CD4-positive, alpha-beta T cell treated with Interleukin-12 subunit alpha and Interleukin-12 subunit beta, for 1 hour (primary cell): ENCODE measurements around the gene PHOSPHO1.
A peak's percentile ranks its signal among the peaks of the same experiment; 100 is the strongest.
"Not testable (repeated sequence)": the region's sequence is repeated elsewhere in the genome, so short reads cannot be mapped to it uniquely, and the experiment has no call there.

Experiments used
- DNase-seq: peaks from one replicate; pipeline ENCODE4 v3.0.0-alpha.2; 2020

The PHOSPHO1 gene, protein sequence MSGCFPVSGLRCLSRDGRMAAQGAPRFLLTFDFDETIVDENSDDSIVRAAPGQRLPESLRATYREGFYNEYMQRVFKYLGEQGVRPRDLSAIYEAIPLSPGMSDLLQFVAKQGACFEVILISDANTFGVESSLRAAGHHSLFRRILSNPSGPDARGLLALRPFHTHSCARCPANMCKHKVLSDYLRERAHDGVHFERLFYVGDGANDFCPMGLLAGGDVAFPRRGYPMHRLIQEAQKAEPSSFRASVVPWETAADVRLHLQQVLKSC

DNA sequence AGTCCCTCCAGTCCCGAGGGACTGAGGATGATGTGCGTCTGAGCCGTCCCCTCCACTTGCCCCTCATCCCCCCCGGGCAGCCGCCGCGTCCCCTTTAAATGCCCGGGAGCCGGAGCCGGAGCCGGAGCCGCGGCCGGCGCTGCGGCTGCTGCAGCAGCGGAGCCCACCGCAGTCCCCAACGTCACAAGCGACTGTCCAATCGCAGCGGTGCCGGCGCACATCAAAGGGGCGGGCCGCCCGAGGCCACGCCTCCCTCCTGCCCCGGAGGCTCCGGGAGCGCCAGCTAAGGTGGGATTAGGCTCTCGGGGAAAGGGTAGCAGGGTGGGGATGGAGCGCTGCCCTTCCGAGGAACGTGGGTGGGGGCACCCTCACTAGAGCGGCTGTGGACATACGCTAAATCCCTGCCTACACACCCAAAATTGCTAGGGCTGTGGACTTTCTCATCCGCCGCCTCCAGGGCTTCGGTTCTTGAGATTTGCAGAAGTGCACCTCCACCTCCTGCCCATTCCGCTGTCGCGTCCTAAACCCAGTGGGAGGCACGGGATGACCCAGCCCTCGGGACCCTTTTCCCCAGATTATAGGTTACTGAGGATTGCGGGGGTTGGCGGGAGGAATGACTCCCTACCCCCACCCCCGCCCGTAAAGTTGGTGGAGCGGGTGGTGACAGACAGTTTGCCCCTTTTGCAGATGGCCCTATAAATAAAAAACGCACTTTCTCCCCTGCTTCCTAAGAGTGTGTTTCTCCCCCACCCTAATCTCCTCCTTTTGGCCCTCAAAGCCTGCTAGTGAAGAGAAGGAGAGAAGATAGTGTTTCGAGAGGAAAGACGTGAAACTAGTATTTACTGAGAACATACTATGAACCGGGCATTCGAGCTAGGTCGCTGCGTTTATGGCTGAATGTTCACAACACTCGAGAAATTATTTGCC lies at the start of gene PHOSPHO1:
TSS of gene PHOSPHO1 (minus strand) at position 152 of the 927 bp plus-strand sequence. CDS start 4,096 bp downstream, outside the sequence.
- peak; percentile 88 for DNase-seq

DNA sequence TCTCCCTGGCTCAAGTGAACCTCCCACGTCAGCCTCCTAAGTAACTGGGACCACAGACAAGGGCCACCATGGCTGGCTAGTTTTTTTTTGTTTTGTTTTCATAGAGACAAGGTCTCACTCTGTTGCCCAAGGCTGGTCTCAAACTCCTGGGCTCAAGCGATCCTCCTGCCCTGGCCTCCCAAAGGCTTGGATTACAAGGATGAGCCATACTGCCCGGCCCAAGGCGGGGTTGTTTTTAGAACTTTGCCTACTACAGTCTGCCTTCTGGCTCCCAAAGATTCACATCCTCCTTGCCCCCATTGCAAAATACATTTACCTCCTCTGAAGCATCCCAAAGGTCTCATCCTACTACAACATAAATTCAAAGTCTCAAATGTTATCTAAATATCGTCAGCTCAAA lies 49.5 kb upstream of the PHOSPHO1 start:
- no peak for DNase-seq

DNA sequence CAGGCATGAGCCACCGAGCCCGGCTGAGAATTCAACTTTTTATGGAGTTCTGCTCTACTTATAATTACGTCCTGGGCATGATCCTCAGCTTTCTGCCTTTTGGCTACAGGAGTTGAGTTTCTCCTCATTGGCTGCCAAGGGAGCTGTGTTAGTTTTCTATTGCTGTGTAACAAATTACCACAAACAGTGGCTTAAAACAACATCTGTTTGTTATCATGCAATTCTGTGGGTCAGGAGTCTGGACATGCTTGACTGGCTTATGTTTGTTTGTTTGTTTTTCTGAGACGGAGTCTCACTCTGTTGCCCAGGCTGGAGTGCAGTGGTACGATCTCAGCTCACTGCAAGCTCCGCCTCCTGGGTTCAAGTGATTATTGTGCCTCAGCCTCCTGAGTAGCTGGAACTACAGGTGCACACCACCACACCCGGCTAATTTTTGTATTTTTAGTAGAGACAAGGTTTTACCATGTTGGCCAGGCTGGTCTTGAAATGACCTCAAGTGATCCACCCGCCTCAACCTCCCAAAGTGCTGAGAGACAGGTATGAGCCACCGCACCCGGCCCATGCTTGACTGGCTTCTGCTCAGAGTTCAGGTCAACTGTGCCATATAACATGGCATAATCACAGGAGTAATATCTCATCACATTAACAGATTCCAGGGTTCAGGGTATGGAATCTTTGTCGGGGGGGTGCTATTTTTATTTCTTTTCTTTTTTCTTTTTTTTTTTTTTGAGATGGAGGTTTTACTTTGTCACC lies 48.9 kb upstream of the PHOSPHO1 start:
- not testable (repeated sequence) for DNase-seq

DNA sequence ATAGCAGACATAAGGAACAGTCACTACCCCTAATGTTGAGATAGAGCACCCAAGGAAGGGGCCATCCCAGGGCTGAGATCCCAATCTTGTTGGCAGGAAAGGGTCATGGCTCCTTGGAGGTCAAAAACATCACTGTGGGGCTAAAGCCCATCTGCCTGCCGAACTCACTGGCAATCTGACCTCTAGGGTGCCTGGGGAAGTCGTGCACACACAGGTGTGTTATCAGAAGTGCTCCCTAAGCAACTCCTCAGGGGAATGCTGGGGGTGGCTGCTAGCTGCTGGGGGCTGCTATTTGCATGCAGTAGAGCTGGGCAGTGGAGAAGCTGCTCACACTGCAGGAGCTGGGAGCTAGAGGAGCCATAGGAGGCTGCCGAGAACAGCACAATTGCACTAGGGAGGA lies 47.5 kb upstream of the PHOSPHO1 start:
- DNase-seq = no peak

DNA sequence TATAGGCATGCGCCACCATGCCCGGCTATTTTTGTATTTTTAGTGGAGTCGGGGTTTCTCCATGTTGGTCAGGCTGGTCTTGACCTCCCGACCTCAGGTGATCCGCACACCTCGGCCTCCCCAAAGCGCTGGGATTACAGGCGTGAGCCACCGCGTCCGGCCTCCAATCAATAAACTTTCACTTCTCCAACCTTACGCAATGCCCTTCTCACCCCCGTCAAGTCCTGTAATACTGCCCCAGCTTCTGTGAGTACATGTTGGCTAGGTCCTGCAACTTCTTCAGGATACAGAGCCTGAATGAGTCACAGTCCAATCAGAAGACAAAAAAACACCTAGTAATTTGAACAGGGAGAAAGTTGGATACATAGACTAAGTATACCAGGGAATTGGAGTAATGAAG lies 47.1 kb upstream of the PHOSPHO1 start:
- no peak for DNase-seq

DNA sequence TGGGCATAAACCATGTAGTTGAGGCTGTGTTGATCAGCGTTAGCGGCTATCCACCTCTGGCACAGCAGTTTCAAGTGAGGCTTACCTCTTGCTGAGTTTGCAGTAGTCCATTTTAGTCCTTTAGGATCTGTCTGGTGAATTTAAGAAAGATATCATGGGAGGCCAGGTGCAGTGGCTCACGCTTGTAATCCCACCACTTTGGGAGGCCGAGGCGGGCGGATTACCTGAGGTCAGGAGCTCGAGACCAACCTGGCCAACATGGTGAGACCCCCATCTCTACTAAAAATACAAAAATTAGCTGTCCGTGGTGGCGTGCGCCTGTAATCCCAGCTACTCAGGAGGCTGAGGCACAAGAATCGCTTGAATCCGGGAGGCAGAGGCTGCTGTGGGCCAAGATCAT lies 45.4 kb upstream of the PHOSPHO1 start:
- not testable (repeated sequence) for DNase-seq

DNA sequence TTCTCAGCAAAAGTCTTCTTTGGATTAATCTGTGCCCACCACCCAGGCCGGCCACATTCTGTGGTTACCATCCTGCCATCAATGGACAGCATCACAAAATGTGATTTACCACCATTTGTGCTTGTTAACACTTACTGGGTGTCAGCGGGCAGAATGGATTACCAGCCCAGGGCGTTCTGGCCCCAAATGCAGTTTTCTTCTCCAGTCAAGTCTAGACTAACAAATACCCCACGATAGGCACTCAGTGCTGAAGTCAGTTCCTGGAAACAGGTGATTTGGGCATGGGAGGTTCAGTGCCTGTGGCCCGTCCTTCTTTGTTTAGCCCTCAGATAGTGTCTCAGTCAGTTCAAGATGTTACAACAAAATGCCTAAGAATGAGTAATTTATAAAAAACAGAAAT lies 38.8 kb upstream of the PHOSPHO1 start:
- DNase-seq = no peak

DNA sequence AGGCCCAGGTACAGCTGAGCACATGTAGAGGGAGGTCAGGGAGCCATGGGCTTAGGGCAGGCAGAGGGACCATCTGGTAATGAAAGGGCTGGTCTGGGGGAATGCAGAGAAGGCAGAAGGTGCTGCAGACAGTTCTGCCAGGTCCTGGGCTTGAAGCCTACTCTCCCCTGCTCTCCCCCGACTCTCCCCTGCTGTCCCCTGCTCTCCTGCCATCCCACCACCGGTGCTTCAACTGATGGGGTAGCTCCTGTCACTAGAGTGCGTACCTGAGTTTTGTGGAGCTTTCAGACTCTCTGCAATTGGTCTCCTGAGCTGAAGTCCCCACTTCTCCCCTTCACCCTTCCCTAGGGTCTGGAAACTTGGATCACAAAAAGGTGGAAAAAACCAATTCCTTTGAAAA lies 37.3 kb upstream of the PHOSPHO1 start:
- no peak for DNase-seq

DNA sequence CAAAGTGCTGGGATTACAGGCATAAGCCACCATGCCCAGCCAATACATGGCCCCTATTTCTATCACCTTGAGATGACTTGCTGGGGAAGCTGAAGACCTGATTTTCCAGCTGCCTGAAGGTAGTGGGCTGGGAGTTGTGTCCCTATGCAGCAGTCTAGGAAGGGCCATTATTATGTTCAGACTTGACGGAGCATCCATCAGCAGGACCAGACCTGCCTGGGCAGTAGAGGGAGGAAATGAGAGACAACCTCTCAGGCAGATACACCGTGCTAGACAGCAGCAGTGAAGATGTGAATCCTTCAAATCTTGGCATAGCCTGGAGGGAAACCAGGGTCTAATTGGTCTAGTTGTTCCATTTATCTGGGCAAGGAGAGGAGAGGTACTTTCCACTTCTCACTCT lies 35.6 kb upstream of the PHOSPHO1 start:
- no peak for DNase-seq

DNA sequence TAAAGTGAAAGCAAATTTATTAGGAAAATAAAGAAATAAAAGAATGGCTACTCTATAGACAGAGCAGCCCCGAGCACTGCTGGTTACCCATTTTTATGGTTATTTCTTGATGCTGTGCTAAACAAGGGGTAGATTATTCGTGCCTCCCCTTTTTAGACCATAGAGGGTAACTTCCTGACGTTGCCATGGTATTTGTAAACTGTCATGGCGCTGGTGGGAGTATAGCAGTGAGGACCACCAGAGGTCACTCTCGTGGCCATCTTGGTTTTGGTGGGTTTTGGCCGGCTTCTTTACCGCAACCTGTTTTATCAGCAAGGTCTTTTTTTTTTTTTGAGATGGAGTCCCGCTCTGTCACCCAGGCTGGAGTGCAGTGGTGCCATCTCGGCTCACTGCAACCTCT lies 31.0 kb upstream of the PHOSPHO1 start:
- DNase-seq = not testable (repeated sequence)

DNA sequence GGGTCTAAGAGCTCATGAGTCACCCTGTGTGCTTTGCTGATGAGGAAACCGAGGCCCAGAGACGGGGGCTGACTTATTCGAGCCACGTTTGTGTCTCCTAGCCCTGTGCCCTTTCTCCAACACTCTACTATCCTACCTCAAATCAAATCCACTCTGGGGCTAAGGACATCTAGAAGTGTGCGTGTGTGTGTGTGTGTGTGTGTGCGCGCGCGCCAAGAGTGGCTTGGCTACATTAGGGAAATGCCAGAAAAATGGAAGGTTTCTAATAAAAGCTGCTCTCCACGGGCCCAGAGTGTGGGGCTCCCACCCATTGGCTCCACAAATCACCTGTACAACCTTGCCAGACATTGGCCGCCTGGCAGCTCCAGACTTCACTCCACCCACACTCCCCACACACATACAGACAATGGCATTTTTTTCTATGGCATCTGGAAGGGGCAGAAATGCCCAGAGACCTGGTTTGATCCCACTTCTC lies 30.3 kb upstream of the PHOSPHO1 start:
- no peak for DNase-seq

DNA sequence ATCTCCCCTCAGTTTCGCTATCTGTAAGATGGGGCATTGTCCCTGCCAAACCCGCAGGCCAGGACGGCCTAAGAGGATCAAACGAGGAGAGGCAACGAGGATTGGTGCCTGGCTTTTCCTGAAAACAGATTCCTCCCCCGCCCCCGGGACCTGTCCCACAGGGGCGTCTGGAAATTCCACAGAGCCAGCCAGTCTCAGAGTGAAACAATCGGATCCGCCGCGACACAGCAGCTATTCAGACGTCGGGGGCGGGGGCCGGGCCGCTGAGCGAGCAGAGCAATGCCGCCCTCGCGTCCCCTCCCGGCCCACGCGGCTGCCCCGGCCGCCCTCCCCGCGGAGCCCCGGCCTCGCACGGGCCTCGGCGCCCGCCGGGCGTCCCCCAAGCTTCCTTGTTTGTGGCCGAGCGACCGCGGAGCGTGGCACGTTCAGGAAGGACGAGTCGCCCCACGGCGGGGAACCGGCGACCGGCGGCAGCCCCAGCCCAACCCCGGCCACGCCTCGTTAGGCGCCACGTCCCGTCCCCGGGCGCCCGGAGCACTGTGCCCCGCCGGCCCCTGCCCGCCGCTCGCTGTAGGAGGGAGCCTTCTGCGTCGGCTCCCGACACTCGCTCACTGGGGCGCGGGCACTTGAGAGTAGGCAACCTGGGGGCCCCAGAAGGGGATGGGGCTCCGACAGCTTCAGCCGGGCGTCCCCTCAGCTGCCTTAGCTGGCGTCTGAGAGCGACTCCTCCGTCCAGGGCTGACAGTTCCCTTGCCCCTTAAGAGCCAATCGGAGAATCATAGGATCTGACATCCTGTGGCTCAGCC lies 29.6 kb upstream of the PHOSPHO1 start:
- DNase-seq = peak; percentile 46

DNA sequence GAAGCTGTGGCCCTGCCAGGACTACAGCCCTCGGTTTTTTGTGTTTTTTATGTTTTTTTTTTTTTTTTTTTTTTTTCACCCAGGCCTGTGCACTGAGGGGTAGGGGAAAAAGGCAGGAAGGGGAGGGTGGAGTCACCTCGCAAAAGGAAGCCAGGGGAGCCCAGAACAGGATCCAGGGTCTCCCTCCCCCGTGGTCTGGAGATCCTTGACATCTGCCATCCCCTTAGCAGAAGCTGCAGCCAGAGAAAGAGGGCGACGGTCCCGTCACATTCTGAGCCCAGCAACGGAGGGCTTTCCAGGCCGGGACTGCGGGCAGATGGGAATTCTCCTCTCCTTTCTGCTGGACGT lies 29.1 kb upstream of the PHOSPHO1 start:
- DNase-seq = no peak

DNA sequence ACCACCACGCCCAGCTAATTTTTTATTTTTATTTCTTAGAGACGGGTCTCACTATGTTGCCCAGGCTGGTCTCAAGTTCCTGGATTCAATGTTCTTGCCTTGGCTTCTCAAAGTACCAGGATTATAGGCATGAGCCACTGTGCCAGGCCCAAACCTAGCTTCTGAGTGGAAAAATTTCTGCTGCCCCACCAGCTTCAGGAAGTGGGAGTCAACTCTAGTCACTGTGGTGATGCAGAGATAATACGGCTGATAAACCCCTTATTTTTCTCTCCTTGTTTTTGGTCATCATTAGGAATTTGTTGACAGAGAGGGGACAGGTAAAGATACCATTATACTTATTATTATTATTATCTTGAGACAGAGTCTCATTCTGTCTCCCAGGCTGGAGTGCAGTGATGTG lies 27.8 kb upstream of the PHOSPHO1 start:
- no peak for DNase-seq

DNA sequence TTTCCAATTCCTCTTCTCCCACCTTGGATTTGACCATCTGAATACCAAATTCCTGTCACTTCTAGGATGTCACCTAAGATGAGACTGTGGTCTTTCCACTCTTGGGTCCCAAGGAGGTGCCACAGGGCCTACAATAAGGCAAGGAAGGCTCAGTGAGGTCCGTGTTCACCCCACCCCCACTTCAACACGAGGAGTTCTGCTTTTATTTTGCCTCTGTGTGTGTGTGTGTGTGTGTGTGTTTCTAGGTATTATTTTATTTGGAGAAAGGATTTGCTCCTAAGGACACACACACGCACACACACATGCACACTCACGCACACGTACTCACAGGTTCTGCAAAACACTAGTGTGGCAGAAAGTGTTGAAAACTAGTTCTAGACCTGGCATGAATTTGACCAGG lies 24.5 kb upstream of the PHOSPHO1 start:
- DNase-seq = no peak

DNA sequence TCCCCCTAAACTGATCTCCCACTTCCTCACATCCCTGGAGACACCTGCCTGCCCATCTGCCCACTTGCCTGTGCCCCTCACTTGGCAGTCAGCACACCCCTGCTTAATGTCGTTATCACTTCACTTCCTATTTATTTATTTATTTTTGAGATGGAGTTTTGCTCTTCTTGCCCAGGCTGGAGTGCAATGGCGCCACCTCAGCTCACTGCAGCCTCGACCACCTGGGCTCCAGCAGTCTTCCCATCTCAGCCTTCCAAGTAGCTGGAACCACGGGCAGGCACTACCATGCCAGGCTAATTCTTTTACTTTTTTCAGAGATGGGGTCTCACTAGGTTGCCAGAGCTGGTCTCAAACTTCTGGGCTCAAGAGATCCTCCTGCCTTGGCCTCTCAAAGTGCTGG lies 23.5 kb upstream of the PHOSPHO1 start:
- no peak for DNase-seq

DNA sequence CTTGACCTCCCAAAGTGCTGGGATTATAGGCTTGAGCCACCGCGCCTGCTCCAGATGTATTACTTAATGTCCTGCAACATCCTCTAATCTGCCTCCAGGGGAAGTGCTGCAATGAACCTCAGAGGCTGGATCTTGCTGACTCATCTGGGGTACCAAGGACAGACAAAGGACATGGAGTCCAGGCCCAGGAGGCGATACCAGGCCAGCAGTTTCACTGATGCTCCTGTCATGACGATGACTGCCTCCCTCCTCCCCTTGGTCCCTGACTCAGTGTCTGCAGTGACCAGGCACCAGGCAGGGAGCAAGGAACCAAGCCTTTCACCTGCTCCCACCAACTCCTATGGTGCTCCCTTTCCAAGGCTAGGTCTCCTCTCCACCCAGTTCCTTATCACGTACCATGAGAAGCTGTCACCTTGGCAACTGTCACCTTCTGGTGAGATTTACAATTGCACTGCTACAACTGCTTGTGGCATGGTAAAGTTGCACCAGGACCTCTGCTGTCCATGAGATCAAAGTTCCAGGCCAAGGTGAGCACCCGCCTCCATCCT lies 21.6 kb upstream of the PHOSPHO1 start:
- DNase-seq = peak; percentile 7

DNA sequence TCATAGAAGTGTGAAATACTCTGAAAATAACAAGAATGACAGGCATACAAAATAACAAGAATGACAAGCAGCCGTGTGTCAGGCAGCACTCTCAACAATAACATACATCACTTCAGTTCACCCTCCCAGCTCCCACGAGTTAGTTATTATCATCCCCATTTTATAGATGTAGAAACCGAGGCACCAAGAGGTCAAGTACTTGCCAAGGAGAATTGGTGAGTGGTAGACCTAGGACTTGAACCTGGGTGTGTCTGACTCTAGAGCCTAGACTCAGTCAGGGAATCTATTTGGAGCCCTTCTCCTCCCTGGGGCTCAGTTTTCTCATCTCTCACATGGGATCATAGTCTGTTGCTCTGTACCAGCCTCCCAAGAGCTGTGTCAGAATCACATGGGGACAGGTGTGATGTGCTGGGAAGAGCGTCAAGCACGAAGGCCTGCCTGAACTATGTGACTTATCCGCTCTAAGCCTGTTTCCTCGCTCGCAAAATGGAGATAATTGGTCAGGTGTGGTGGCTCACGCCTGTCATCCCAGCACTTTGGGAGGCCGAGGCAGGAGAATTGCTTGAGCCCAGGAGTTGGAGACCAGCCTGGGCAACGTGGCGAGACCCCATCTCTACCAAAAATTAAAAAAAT lies 19.4 kb upstream of the PHOSPHO1 start:
- DNase-seq = no peak

DNA sequence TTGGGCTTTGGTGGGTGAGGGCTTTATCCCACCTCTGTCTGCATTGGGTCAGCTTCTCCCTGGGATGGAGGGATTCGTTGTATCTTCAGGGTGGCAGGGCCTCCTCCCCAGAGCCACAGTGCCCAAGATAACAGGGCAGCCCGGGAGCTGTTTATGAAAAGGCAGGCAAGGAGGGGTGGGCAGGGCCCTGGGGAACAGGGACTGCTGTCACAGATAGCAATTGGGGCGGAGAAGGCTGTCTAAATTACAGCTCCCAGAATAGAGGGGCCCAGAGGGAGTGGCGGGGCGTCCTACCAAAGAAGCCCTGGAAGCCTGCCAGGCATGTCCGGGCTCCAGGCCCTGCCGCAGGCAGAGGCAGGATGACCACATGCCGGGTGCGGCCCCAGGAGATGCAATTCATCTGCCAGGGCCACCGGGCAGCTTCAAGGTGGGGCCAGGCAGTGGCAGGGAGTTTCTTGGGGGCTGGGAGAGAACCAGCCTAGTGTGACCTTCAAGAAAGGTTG lies 18.8 kb upstream of the PHOSPHO1 start:
- DNase-seq = no peak

DNA sequence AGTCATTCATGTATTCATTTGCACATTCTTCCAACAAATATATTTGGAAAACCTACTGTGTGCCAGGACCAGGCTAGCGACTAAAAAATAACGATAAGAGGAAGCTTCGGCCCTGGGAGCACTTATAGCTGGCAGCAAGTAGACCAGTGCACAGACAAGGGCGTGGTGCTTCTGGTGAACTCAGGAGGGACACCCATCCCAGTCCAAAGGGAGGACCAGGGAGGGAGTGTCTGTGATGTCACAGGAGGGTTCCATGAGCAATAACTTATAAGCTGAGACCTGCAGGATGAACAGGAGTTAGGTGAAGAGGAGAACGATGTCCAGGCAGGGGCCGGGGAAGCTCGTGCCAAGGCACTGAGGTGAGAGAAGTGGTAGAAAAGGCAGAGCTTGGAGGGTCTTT lies 17.4 kb upstream of the PHOSPHO1 start:
- no peak for DNase-seq

DNA sequence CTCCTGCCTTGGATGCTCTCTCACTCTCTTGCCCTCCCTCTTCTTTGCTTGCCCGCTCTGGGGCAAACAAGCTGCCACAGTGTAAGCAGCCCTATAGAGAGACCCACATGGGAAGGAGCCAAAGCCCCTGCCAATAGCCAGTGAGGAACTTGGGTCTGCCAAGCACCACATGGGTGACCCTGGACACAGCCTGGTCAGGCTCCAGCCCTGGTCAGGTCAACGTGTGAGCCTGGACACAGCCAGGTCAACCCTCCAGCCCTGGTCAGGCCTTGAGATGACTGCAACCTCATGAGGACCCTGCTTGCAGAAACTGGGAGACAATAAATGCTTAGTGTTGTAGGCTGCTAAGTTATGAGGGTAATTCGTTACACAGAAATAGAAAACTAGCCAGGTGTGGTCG lies 14.3 kb upstream of the PHOSPHO1 start:
- DNase-seq = no peak

DNA sequence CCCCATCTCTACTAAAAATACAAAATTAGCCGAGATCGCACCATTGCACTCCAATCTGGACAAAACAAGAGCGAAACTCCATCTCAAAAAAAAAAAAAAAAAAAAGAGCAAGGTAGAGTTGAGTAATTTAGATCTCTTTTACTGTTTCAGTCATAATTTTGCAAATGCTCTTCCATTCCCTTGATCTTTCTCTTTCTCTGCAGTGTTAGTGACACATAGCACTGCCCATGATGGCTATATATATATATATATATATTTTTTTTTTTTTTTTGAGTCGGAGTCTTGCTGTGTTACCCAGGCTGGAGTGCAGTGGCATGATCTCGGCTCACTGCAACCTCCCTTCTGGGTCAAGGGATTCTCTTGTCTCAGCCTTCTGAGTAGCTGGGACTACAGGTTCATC lies 12.2 kb upstream of the PHOSPHO1 start:
- no peak for DNase-seq
